Spleen (tissue), 11 donors: Measurements from ENCODE around the gene ADGRD1. TPM values are rescaled to one million over a fixed set of nuclear protein-coding genes. Genes with fewer than 3 reads are reported as not detected.

Experiments
- DNase-seq: peaks from one replicate; pipeline ENCODE4 v3.0.0-alpha.2; 2020
- H3K27ac ChIP-seq, 8 donors: fragments of 200-600 bp; sonication (generic) in 7 of 8; 1 replicate in 4 of 8; 2 replicates in 4 of 8; pipeline versions ENCODE4 v1.5.0 to v1.8.0; 2016 to 2021; ENCODE audit warnings: inconsistent platforms in 4 of 8, mild to moderate bottlenecking in 4 of 8, moderate library complexity in 1 of 8
- H3K27me3 ChIP-seq, 7 donors: fragments of 200-600 bp; sonication (generic) in 6 of 7; replicated peaks in 1 of 7; 1 replicate in 4 of 7; 2 replicates in 3 of 7; pipeline versions ENCODE4 v1.5.0 to v1.8.0; 2016 to 2021; ENCODE audit warnings: inconsistent platforms in 3 of 7, mild to moderate bottlenecking in 1 of 7
- H3K36me3 ChIP-seq, 6 donors: fragments of 200-600 bp; sonication (generic) in 5 of 6; 1 replicate in 4 of 6; 2 replicates in 2 of 6; pipeline versions ENCODE4 v1.5.0 to v1.8.0; 2016 to 2021; ENCODE audit warnings: inconsistent platforms in 2 of 6
- H3K4me1 ChIP-seq, 6 donors: fragments of 200-600 bp; sonication (generic) in 5 of 6; 1 replicate in 3 of 6; 2 replicates in 3 of 6; pipeline versions ENCODE4 v1.5.0 to v1.8.0; 2016 to 2021; ENCODE audit warnings: inconsistent platforms in 3 of 6
- H3K4me3 ChIP-seq, 8 donors: fragments of 200-600 bp; sonication (generic) in 7 of 8; 1 replicate in 4 of 8; 2 replicates in 4 of 8; pipeline versions ENCODE4 v1.5.0 to v1.8.0; 2016 to 2021; ENCODE audit warnings: inconsistent platforms in 4 of 8, mild to moderate bottlenecking in 4 of 8, moderate library complexity in 2 of 8
- H3K9me3 ChIP-seq, 8 donors: fragments of 200-600 bp; sonication (generic) in 7 of 8; 1 replicate in 4 of 8; 2 replicates in 4 of 8; pipeline versions ENCODE4 v1.5.0 to v1.8.0; 2016 to 2021; ENCODE audit warnings: inconsistent platforms in 4 of 8
- CTCF ChIP-seq, 11 experiments: fragments of 200-600 bp in 7 of 11; fragments of 450-650 bp in 4 of 11; sonication (generic) in 4 of 11; IDR thresholded peaks in 8 of 11; conservative IDR thresholded peaks in 3 of 11; 1 replicate in 7 of 11; 2 replicates in 4 of 11; pipeline versions ENCODE4 v1.4.0 to v1.8.0; 2016 to 2021; ENCODE audit warnings: antibody characterized with exemption in 11 of 11, inconsistent platforms in 4 of 11, mild to moderate bottlenecking in 1 of 11
- POLR2A ChIP-seq, 3 donors: fragments of 450-650 bp; IDR thresholded peaks; one replicate each; pipeline ENCODE4 v1.5.1; 2017; ENCODE audit warnings: antibody characterized with exemption in 3 of 3, mild to moderate bottlenecking in 1 of 3
- POLR2AphosphoS5 ChIP-seq, 3 donors: sonication (generic); formaldehyde crosslinking; IDR thresholded peaks; one replicate each; pipeline ENCODE4 v1.5.1; 2017; ENCODE audit warnings: antibody characterized with exemption in 3 of 3
- WGBS, 5 donors: extraction: QIAGEN DNeasy Blood & Tissue Kit in 3 of 5; methylation state at CpG; one replicate each; pipeline versions ENCODE4 v1.1.5 to v1.1.7; 2013 to 2018; 5-methylcytosine and 5-hydroxymethylcytosine counted together
- intact Hi-C: fragments of 100-400 bp; cut with DNase I; formaldehyde crosslinking; loops from one replicate; pipeline ENCODE4 v1.15.0; 2023; ENCODE audit warnings: low total_unique reads
- polyA plus RNA-seq, 3 donors: library from polyadenylated mRNA; stranded (reverse); fragments of 200-250 nt; gene quantifications; one replicate each; pipeline ENCODE4 v1.2.1, GENCODE V29; 2013
- total RNA-seq, 7 donors: library from RNA; depleted of rRNA in 3 of 7; stranded (reverse); fragments of >200 nt in 3 of 7; fragmentation: NEBNext Ultra II Directional in 4 of 7; extraction: Animal tissue kit (Norgen Biotek cat#: 25700) in 4 of 7; gene quantifications; one replicate each; pipeline versions ENCODE4 v1.1.0 to v1.2.1, GENCODE V29; 2016 to 2021
- donor health status: healthy with polysubstance abuse.
- donor health status: DM: no; HTN: no; CAD: no; lungs with moderate emphysema.
- donor health status: DM: no; HTN: no; CAD: no.
- donor health status: Bipolar disorder and iron deficiency.
- donor health status: healthy.
- donor health status: DM: no; HTN: no; CAD: no.
- donor health status: DM: yes; HTN: yes; CAD: no.

ADGRD1 gene
- total and polyA plus RNA-seq, 10 donors: 0.89 to 9.7 (median 4.8) TPM

DNA sequence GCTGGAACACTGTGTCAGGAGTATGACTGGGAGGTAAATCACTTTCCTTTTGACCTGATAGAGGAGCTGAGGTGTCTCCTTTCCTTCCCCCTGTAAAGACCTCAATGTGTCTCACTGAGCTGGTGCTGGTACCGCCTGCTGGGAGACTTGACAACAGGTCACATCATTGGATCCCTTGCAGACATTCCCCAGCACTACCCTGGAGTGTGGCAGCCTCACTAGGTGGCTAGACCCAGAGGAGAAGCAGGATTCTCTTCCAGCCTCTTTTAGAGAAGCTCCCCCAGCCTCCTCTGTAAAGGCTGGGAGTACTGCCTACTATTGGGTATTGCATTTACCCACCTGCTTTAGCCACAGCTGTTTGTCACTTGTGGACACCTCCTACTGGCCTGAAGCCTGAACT lies 223.9 kb downstream of the ADGRD1 start:
- no peaks in the 10 kb centered on the region for H3K36me3 ChIP-seq
- WGBS, 5 donors: 86 to 100% (median 100%) methylated on average over 1 of the region's 1 CpG
- H3K4me3 ChIP-seq: no peak overlapping the region
- intact Hi-C loops: no loop called here
- H3K27me3 ChIP-seq: peaks cover 0 to 13% (median 0%) of the 10 kb centered on the region in 7 donors
- TF ChIP-seq POLR2AphosphoS5 (IDR thresholded peaks at IDR 0.05) (no peak), POLR2A (IDR thresholded peaks at IDR 0.05) (no peak), CTCF (IDR thresholded peaks at IDR 0.05 in 8 of 11, conservative IDR thresholded peaks at IDR 0.05 in 3 of 11) (no peak)
- no peak for DNase-seq
- H3K9me3 ChIP-seq: peaks cover 0 to 61% (median 37%) of the 10 kb centered on the region in 8 donors
- no peaks in the 10 kb centered on the region for H3K4me1 ChIP-seq
- H3K27ac ChIP-seq: no peak overlapping the region

DNA sequence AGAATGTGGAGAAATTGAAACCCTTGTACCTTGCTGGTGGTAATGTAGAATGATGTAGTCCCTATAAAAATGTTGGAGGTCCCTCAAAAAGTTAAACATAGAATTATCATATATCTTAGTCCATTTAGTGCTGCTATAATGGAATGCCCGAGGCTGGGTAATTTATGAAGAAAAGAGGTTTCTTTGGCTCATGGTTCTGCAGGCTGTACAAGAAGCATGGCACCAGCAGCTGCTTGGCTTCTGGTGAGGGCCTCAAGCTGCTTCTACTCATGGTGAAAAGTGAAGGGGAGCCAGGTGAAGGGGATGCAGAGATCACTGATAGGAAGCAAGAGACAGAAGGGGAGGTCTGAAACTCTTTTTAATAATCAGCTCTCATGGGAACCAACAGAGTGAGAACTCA lies 233.9 kb downstream of the ADGRD1 start:
- TF ChIP-seq POLR2AphosphoS5 (IDR thresholded peaks at IDR 0.05) (no peak), POLR2A (IDR thresholded peaks at IDR 0.05) (no peak), CTCF (IDR thresholded peaks at IDR 0.05 in 8 of 11, conservative IDR thresholded peaks at IDR 0.05 in 3 of 11) (no peak)
- no peaks in the 10 kb centered on the region for H3K36me3 ChIP-seq

GRCh38 chr12:131188131-131189050 lies 234.7 kb downstream of the ADGRD1 start:
- peak; percentile 35 for DNase-seq
- intact Hi-C loops: no loop called here
- Histone ChIP-seq H3K9me3 (peaks cover 0 to 28% (median 16%) of the 10 kb centered on the region in 8 donors), H3K36me3 (no peaks in the 10 kb centered on the region), H3K27ac (no peak overlapping the region), H3K4me1 (no peaks in the 10 kb centered on the region), H3K27me3 (peaks cover 0 to 11% (median 0%) of the 10 kb centered on the region in 7 donors), H3K4me3 (no peak overlapping the region)
- 82 to 94% (median 93%) methylated on average over 2 to 6 of the region's 6 CpGs for WGBS, 5 donors
- TF ChIP-seq POLR2A (IDR thresholded peaks at IDR 0.05): no peak
- TF ChIP-seq POLR2AphosphoS5 (IDR thresholded peaks at IDR 0.05): no peak
- TF ChIP-seq CTCF (IDR thresholded peaks at IDR 0.05 in 8 of 11, conservative IDR thresholded peaks at IDR 0.05 in 3 of 11): no peak

More for the DNA sequence above, 233.9 kb downstream of the ADGRD1 start:
- 72 to 97% (median 83%) methylated on average over 1 of the region's 1 CpG for WGBS, 5 donors
- Histone ChIP-seq H3K4me3 (no peak overlapping the region), H3K27me3 (peaks cover 0 to 3% (median 0%) of the 10 kb centered on the region in 7 donors), H3K9me3 (peaks cover 0 to 35% (median 19%) of the 10 kb centered on the region in 8 donors), H3K4me1 (no peaks in the 10 kb centered on the region), H3K27ac (no peak overlapping the region)
- intact Hi-C loops: no loop called here
- no peak for DNase-seq

DNA sequence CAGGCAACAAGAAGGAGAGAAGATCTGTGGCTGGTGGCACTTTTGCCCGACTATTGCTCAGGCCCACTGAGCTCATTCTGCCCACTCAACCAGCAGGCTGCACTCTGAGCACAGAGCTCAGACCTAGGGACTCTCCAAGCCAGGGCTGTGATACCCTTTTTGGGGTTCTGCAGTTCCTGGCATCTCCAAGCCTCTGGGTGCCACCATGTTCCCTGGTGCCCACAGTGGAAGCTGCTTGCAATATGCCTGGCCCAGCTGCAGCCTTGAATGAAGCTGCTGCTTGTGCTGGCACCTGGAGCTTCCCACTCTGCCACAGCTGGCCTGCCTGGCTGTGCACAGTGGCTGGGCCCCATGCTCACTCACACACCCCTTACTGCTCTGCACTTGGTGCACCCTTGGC lies 236.1 kb downstream of the ADGRD1 start:
- WGBS, 5 donors: 81 to 100% (median 83%) methylated on average over 1 of the region's 1 CpG
- H3K4me3 ChIP-seq: no peak overlapping the region
- TF ChIP-seq POLR2AphosphoS5 (IDR thresholded peaks at IDR 0.05) (no peak), POLR2A (IDR thresholded peaks at IDR 0.05) (no peak), CTCF (IDR thresholded peaks at IDR 0.05 in 8 of 11, conservative IDR thresholded peaks at IDR 0.05 in 3 of 11) (no peak)
- peaks cover 0 to 12% (median 0%) of the 10 kb centered on the region in 7 donors for H3K27me3 ChIP-seq
- no peaks in the 10 kb centered on the region for H3K4me1 ChIP-seq
- peaks cover 0 to 15% (median 3%) of the 10 kb centered on the region in 8 donors for H3K9me3 ChIP-seq
- H3K36me3 ChIP-seq: no peaks in the 10 kb centered on the region
- H3K27ac ChIP-seq: no peak overlapping the region
- intact Hi-C loops: no loop called here
- DNase-seq: peak; percentile 47
